Natural killer cell (primary cell): ENCODE results near the gene RSL24D1. TPM values are rescaled to one million over a fixed set of nuclear protein-coding genes. Genes with fewer than 3 reads are reported as not detected.

Experiments used
- ATAC-seq, 3 donors: fragments of 150-1000 bp in 2 of 3; fragments of 200-7000 bp in 1 of 3; cut with Tn5 transposase; 1 replicate in 1 of 3; 2 replicates in 2 of 3; pipeline ENCODE4 v1.10.0; 2021; ENCODE audit warnings: mild to moderate bottlenecking in 2 of 3, moderate library complexity in 2 of 3
- DNase-seq, 2 donors: peaks; one replicate each; pipeline versions ENCODE4 v3.0.0 to v3.0.0-alpha.2; 2013 to 2021; ENCODE audit warnings: mixed read lengths in 1 of 2
- H3K27ac ChIP-seq: one replicate; pipeline ENCODE4 v1.5.1; 2013; ENCODE audit warnings: mild to moderate bottlenecking, low read length
- H3K27me3 ChIP-seq: one replicate; pipeline ENCODE4 v1.6.1; 2013; ENCODE audit warnings: low read length; ENCODE audit not compliant: control insufficient read depth, insufficient read depth
- H3K36me3 ChIP-seq: one replicate; pipeline ENCODE4 v1.6.1; 2013; ENCODE audit warnings: low read length; ENCODE audit not compliant: control insufficient read depth, insufficient read depth
- H3K4me1 ChIP-seq: one replicate; pipeline ENCODE4 v1.6.1; 2013; ENCODE audit warnings: low read length; ENCODE audit not compliant: control insufficient read depth, insufficient read depth
- H3K4me3 ChIP-seq: one replicate; pipeline ENCODE4 v1.5.1; 2013; ENCODE audit warnings: low read length
- H3K9me3 ChIP-seq: one replicate; pipeline ENCODE4 v1.6.1; 2013; ENCODE audit warnings: low read length; ENCODE audit not compliant: control insufficient read depth, insufficient read depth
- H3K27ac Mint-ChIP-seq, 2 donors: one replicate each; pipeline ENCODE4 v1.8.0; 2022; ENCODE audit warnings: mild to moderate bottlenecking in 2 of 2, mixed read lengths in 2 of 2, moderate library complexity in 1 of 2
- H3K27me3 Mint-ChIP-seq, 2 donors: one replicate each; pipeline ENCODE4 v1.8.0; 2022; ENCODE audit warnings: low read depth in 2 of 2, mixed read lengths in 2 of 2
- H3K36me3 Mint-ChIP-seq: one replicate; pipeline ENCODE4 v1.8.0; 2022; ENCODE audit warnings: mixed read lengths
- H3K4me1 Mint-ChIP-seq, 2 donors: one replicate each; pipeline ENCODE4 v1.8.0; 2022; ENCODE audit warnings: mixed read lengths in 2 of 2
- H3K4me3 Mint-ChIP-seq: one replicate; pipeline ENCODE4 v1.8.0; 2022; ENCODE audit warnings: mild to moderate bottlenecking, moderate library complexity, mixed read lengths
- H3K9me3 Mint-ChIP-seq, 2 donors: one replicate each; pipeline ENCODE4 v1.8.0; 2022; ENCODE audit warnings: mixed read lengths in 2 of 2
- WGBS: methylation state at CpG from one replicate; pipeline ENCODE4 v1.1.7; 2013; ENCODE audit warnings: missing lambda C conversion rate; ENCODE audit not compliant: insufficient coverage; 5-methylcytosine and 5-hydroxymethylcytosine counted together
- intact Hi-C: fragments of 100-400 bp; cut with micrococcal nuclease; formaldehyde crosslinking; loops from one replicate; pipeline ENCODE4 v1.14.2; 2022
- total RNA-seq, 4 donors: library from RNA; stranded (reverse); fragments of 120-200 nt in 1 of 4; gene quantifications; one replicate each; pipeline versions ENCODE4 v1.2.3 to v1.2.4, GENCODE V29; 2013 to 2022
- TF ChIP-seq, protein P1 (sequence below): fragments of 200-600 bp; IDR thresholded peaks from one replicate; pipeline ENCODE4 v1.8.0; 2022; ENCODE audit warnings: antibody characterized with exemption

The RSL24D1 gene
- total RNA-seq, 3 donors from 2014 or later (not counting 1 experiment from before 2014, with no cell fraction given): 97.4 to 102 (median 102) TPM

DNA sequence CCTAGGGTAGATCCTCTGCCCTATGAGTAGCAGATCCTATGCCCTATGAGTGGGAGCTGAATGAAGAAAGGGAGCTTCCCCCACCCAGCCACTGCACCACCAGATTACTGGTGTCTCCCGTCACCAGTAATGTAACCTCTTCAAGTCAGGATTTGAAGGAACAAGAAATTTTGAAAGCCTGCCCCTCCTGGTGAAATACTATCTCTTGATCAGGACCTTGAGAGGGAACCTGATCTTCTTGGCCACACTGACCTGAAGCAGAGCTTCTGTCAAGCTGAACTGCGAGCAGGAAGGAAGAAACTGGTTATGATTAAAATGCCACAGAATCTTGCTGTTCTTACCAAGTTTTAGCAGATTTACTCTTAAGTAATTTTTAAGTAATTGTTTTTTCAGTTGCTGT lies 62.8 kb downstream of the RSL24D1 start:
- Mint-ChIP-seq H3K36me3 (peaks cover 29% of the 10 kb centered on the region), H3K4me1 (no peaks in the 10 kb centered on the region), H3K27ac (no peak overlapping the region), H3K4me3 (no peak overlapping the region), H3K27me3 (peaks cover 17 to 20% of the 10 kb centered on the region in 2 donors), H3K9me3 (peaks cover 15 to 23% of the 10 kb centered on the region in 2 donors)
- WGBS: 100% methylated on average over 2 of the region's 2 CpGs
- H3K4me3 ChIP-seq: no peak overlapping the region
- H3K27me3 ChIP-seq: no peaks in the 10 kb centered on the region
- TF ChIP-seq, protein P1, sequence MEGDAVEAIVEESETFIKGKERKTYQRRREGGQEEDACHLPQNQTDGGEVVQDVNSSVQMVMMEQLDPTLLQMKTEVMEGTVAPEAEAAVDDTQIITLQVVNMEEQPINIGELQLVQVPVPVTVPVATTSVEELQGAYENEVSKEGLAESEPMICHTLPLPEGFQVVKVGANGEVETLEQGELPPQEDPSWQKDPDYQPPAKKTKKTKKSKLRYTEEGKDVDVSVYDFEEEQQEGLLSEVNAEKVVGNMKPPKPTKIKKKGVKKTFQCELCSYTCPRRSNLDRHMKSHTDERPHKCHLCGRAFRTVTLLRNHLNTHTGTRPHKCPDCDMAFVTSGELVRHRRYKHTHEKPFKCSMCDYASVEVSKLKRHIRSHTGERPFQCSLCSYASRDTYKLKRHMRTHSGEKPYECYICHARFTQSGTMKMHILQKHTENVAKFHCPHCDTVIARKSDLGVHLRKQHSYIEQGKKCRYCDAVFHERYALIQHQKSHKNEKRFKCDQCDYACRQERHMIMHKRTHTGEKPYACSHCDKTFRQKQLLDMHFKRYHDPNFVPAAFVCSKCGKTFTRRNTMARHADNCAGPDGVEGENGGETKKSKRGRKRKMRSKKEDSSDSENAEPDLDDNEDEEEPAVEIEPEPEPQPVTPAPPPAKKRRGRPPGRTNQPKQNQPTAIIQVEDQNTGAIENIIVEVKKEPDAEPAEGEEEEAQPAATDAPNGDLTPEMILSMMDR: no peak
- no peak for ATAC-seq
- H3K27ac ChIP-seq: no peak overlapping the region
- no peaks in the 10 kb centered on the region for H3K36me3 ChIP-seq
- no peaks in the 10 kb centered on the region for H3K4me1 ChIP-seq
- intact Hi-C loops: no loop called here
- no peak for DNase-seq
- H3K9me3 ChIP-seq: peaks cover 6% of the 10 kb centered on the region

DNA sequence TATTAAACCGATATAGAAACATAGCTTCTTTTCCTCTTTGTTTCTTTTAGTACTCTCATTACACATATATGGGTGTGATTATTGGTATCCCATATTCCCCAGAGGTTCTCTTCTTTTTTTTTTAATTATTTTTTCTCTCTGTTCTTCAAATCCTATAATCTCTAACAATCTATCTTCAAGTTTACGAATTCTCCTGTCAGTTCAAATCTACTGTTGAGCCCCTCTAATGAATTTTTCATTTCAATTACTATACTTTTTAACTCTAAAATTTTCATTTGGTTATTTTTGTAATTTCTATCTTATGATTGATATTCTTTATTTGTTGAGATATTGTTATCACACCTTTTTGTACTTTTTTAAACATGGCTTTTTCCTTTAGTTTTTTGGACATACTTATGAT lies 64.1 kb downstream of the RSL24D1 start:
- ATAC-seq (no peak), DNase-seq (no peak)
- Mint-ChIP-seq H3K27me3 (peaks cover 12 to 26% of the 10 kb centered on the region in 2 donors), H3K36me3 (peaks cover 23% of the 10 kb centered on the region), H3K4me3 (no peak overlapping the region), H3K9me3 (peaks cover 10 to 14% of the 10 kb centered on the region in 2 donors), H3K4me1 (no peaks in the 10 kb centered on the region), H3K27ac (no peak overlapping the region)
- Histone ChIP-seq H3K36me3 (no peaks in the 10 kb centered on the region), H3K27me3 (no peaks in the 10 kb centered on the region), H3K9me3 (peaks cover 6% of the 10 kb centered on the region), H3K27ac (no peak overlapping the region), H3K4me3 (no peak overlapping the region), H3K4me1 (no peaks in the 10 kb centered on the region)
- TF ChIP-seq, protein P1: no peak
- 83% methylated on average over 1 of the region's 2 CpGs for WGBS
- intact Hi-C loops: no loop called here

Other genes with a start within 250 kb of the RSL24D1 start
- 100 to 1,000 TPM in 1 of 3 donors, 10 to 100 TPM in 2; 90.0 to 111 (median 98.1) TPM for gene RAB27A, start 92.9 kb upstream of the RSL24D1 start, total RNA-seq
- gene PIGBOS1, start 122.2 kb upstream of the RSL24D1 start, total RNA-seq: 10 to 100 TPM in 1 of 3 donors, 1 to 10 TPM in 2; 7.7 to 10.9 (median 9.3) TPM
- 10 to 100 TPM; 24.9 to 33.5 (median 26.1) TPM for gene PIGB, start 122.3 kb upstream of the RSL24D1 start, total RNA-seq
- 10 to 100 TPM; 41.6 to 53.6 (median 43.8) TPM for gene CCPG1, start 211.4 kb upstream of the RSL24D1 start, total RNA-seq
- under 1 TPM in 2 of 3 donors, not detected in 1; 0.47 to 0.53 TPM for gene PIERCE2, start 211.6 kb upstream of the RSL24D1 start, total RNA-seq